ENCODE data around the gene MPHOSPH8.

MPHOSPH8 gene

GRCh38 chr13:19606152-19606551 lies 27.3 kb upstream of the MPHOSPH8 start:
- no peaks in the 10 kb centered on the region for H3K4me1 ChIP-seq (ENCODE audit: control insufficient read depth, low read length)
- no peaks in the 10 kb centered on the region for H3F3A ChIP-seq (ENCODE audit: control insufficient read depth, insufficient read depth)
- no peaks in the 10 kb centered on the region for H3K36me3 ChIP-seq (ENCODE audit: control insufficient read depth, low read length)
- H3K9me2 ChIP-seq (replicated peaks; ENCODE audit: control insufficient read depth, low read length) = no peaks in the 10 kb centered on the region
- H3K79me2 ChIP-seq (ENCODE audit: control insufficient read depth, low read length) = no peaks in the 10 kb centered on the region
- H3K27ac ChIP-seq (ENCODE audit: low read depth, low read length) = no peak overlapping the region
- H3K27me3 ChIP-seq (ENCODE audit: control insufficient read depth, low read length) = peaks cover 6% of the 10 kb centered on the region
- H3K4me2 ChIP-seq (ENCODE audit: low read length) = no peak overlapping the region
- H3K4me3 ChIP-seq (ENCODE audit: low read length) = no peak overlapping the region
- no peak for TF ChIP-seq CTCF (IDR thresholded peaks at IDR 0.05; ENCODE audit: low read depth, low read length, poor library complexity, severe bottlenecking)
- no peak for TF ChIP-seq EZH2phosphoT487 (IDR thresholded peaks at IDR 0.05; ENCODE audit: borderline replicate concordance, low read length)
- H3K9me3 ChIP-seq (ENCODE audit: control insufficient read depth, insufficient read depth, low read length) = peaks cover 6% of the 10 kb centered on the region
- H4K20me1 ChIP-seq (ENCODE audit: control insufficient read depth, insufficient read depth, low read depth, low read length) = no peaks in the 10 kb centered on the region

GRCh38 chr13:19606737-19607136 lies 26.7 kb upstream of the MPHOSPH8 start:
- TF ChIP-seq CTCF (IDR thresholded peaks at IDR 0.05; ENCODE audit: low read depth, low read length, poor library complexity, severe bottlenecking) = no peak
- TF ChIP-seq EZH2phosphoT487 (IDR thresholded peaks at IDR 0.05; ENCODE audit: borderline replicate concordance, low read length) = no peak
- no peak overlapping the region for H3K27ac ChIP-seq (ENCODE audit: low read depth, low read length)
- no peaks in the 10 kb centered on the region for H4K20me1 ChIP-seq (ENCODE audit: control insufficient read depth, insufficient read depth, low read depth, low read length)
- H3F3A ChIP-seq (ENCODE audit: control insufficient read depth, insufficient read depth) = no peaks in the 10 kb centered on the region
- H3K9me2 ChIP-seq (replicated peaks; ENCODE audit: control insufficient read depth, low read length) = no peaks in the 10 kb centered on the region
- H3K4me2 ChIP-seq (ENCODE audit: low read length) = no peak overlapping the region
- H3K4me3 ChIP-seq (ENCODE audit: low read length) = no peak overlapping the region
- peaks cover 6% of the 10 kb centered on the region for H3K9me3 ChIP-seq (ENCODE audit: control insufficient read depth, insufficient read depth, low read length)
- no peaks in the 10 kb centered on the region for H3K79me2 ChIP-seq (ENCODE audit: control insufficient read depth, low read length)
- H3K4me1 ChIP-seq (ENCODE audit: control insufficient read depth, low read length) = no peaks in the 10 kb centered on the region
- peaks cover 6% of the 10 kb centered on the region for H3K27me3 ChIP-seq (ENCODE audit: control insufficient read depth, low read length)
- no peaks in the 10 kb centered on the region for H3K36me3 ChIP-seq (ENCODE audit: control insufficient read depth, low read length)

GRCh38 chr13:19607523-19608078 lies 25.9 kb upstream of the MPHOSPH8 start:
- no peaks in the 10 kb centered on the region for H3K4me1 ChIP-seq (ENCODE audit: control insufficient read depth, low read length)
- H3K9me2 ChIP-seq (replicated peaks; ENCODE audit: control insufficient read depth, low read length) = no peaks in the 10 kb centered on the region
- no peaks in the 10 kb centered on the region for H3K27me3 ChIP-seq (ENCODE audit: control insufficient read depth, low read length)
- no peaks in the 10 kb centered on the region for H3K36me3 ChIP-seq (ENCODE audit: control insufficient read depth, low read length)
- H3K27ac ChIP-seq (ENCODE audit: low read depth, low read length) = no peak overlapping the region
- peaks cover 6% of the 10 kb centered on the region for H3K9me3 ChIP-seq (ENCODE audit: control insufficient read depth, insufficient read depth, low read length)
- H3F3A ChIP-seq (ENCODE audit: control insufficient read depth, insufficient read depth) = no peaks in the 10 kb centered on the region
- H3K4me3 ChIP-seq (ENCODE audit: low read length) = no peak overlapping the region
- H3K4me2 ChIP-seq (ENCODE audit: low read length) = no peak overlapping the region
- H4K20me1 ChIP-seq (ENCODE audit: control insufficient read depth, insufficient read depth, low read depth, low read length) = no peaks in the 10 kb centered on the region
- no peaks in the 10 kb centered on the region for H3K79me2 ChIP-seq (ENCODE audit: control insufficient read depth, low read length)
- TF ChIP-seq EZH2phosphoT487 (IDR thresholded peaks at IDR 0.05; ENCODE audit: borderline replicate concordance, low read length) (no peak), CTCF (IDR thresholded peaks at IDR 0.05; ENCODE audit: low read depth, low read length, poor library complexity, severe bottlenecking) (no peak)

Measured in DOHH2 (cell line).